22Rv1 (cell line): Measurements from ENCODE around the gene SRSF3.

Experiments used
- ZFX ChIP-seq: fragments of 450-650 bp; IDR thresholded peaks from 2 replicates; pipeline ENCODE4 v1.6.1; 2017; ENCODE audit warnings: antibody characterized with exemption, borderline replicate concordance
- TF ChIP-seq, protein P1 (sequence below): fragments of 450-650 bp; IDR thresholded peaks from 2 replicates; pipeline ENCODE4 v1.5.1; 2017; ENCODE audit warnings: mild to moderate bottlenecking

DNA sequence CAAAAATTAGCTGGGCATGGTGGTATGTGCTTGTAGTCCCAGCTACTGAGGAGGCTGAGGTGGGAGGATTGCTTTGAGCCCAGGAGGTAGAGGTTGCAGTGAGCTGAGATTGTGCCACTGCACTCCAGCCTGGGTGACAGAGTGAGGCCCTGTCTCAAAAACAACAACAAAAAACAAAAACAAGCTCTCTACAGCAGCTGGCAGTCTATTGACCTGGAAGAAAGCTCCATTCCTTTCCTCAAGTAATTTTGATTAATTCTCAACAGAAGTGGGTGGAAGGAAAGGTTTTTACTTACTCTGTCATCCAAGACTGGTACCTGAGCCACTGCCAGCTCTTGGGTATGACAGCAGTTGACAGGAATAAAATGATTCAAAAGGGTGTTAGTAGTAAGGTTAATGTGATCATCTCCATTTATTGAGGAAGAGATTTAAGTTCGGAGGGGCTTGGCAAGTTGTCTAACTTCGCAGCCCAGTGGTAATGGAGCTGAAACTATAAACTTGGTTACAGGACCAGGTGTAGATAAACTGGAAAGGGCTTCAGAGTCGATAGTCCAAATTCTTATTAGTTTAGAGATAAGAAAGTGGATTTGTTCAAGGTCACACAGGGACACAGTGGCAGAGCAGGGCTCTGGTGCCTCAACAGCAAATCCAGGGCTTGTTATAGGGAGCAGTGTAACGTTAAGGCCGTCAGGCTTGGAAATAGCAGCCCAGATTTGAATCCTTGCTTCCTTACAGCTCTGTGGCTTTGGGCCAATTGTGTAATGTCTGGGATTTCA lies 14.8 kb downstream of the SRSF3 start:
- TF ChIP-seq, protein P1, sequence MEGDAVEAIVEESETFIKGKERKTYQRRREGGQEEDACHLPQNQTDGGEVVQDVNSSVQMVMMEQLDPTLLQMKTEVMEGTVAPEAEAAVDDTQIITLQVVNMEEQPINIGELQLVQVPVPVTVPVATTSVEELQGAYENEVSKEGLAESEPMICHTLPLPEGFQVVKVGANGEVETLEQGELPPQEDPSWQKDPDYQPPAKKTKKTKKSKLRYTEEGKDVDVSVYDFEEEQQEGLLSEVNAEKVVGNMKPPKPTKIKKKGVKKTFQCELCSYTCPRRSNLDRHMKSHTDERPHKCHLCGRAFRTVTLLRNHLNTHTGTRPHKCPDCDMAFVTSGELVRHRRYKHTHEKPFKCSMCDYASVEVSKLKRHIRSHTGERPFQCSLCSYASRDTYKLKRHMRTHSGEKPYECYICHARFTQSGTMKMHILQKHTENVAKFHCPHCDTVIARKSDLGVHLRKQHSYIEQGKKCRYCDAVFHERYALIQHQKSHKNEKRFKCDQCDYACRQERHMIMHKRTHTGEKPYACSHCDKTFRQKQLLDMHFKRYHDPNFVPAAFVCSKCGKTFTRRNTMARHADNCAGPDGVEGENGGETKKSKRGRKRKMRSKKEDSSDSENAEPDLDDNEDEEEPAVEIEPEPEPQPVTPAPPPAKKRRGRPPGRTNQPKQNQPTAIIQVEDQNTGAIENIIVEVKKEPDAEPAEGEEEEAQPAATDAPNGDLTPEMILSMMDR: no peak
- TF ChIP-seq ZFX: no peak
